GM12874 (cell line): ENCODE measurements around the gene SH3RF3.

Source experiments
- CTCF ChIP-seq: IDR thresholded peaks from 2 replicates; pipeline ENCODE4 v1.5.1; 2011; ENCODE audit warnings: low read depth, mild to moderate bottlenecking, control low read depth, low read length, moderate library complexity; ENCODE audit not compliant: insufficient read depth

The SH3RF3 gene

GRCh38 chr2:109326306-109326705, 197.3 kb downstream of the SH3RF3 start:
- TF ChIP-seq CTCF = no peak

- TF ChIP-seq CTCF = no peak
These were observed 201.1 kb downstream of the SH3RF3 start for GRCh38 chr2:109330056-109330455.

- no peak for TF ChIP-seq CTCF
These were observed 202.1 kb downstream of the SH3RF3 start for GRCh38 chr2:109331081-109331480.

GRCh38 chr2:109331896-109332848, 203.2 kb downstream of the SH3RF3 start:
- no peak for TF ChIP-seq CTCF

- no peak for TF ChIP-seq CTCF
These were observed 203.9 kb downstream of the SH3RF3 start for GRCh38 chr2:109332880-109333279.

- TF ChIP-seq CTCF = peak; percentile 45; the same call in 1 of the 2 replicates
These were observed 204.6 kb downstream of the SH3RF3 start for GRCh38 chr2:109333414-109334210.

- TF ChIP-seq CTCF = no peak
These were observed 206.7 kb downstream of the SH3RF3 start for GRCh38 chr2:109335631-109336176.
